ENCODE data around the gene CACNB2. TPM values are rescaled to one million over a fixed set of nuclear protein-coding genes. Genes with fewer than 3 reads are reported as not detected.

Gene CACNB2
- total and polyA plus RNA-seq, 5 donors = 13.1 to 51.1 (median 41.0) TPM

GRCh38 chr10:18113881-18114280 is 26.3 kb upstream of the CACNB2 start:
- H3K27me3 ChIP-seq (ENCODE audit: control insufficient read depth, insufficient read depth) = no peaks in the 10 kb centered on the region
- no peak overlapping the region for H3K27ac ChIP-seq (ENCODE audit: low read length)
- no peak overlapping the region for H3K4me3 ChIP-seq (ENCODE audit: low read length)
- H3K9me3 ChIP-seq (ENCODE audit: control insufficient read depth, low read length) = no peaks in the 10 kb centered on the region
- DNase-seq (no peak), ATAC-seq (no peak)
- intact Hi-C loops (cut with DNase I) = no loop called here
- 85% methylated on average over 1 of the region's 1 CpG for WGBS
- H3K4me1 ChIP-seq (ENCODE audit: control insufficient read depth, insufficient read depth, low read length) = no peaks in the 10 kb centered on the region

GRCh38 chr10:18117276-18117675 is 22.9 kb upstream of the CACNB2 start:
- no peak for ATAC-seq
- intact Hi-C loops (cut with DNase I) = no loop called here

GRCh38 chr10:18122753-18123152 is 17.5 kb upstream of the CACNB2 start:
- no peaks in the 10 kb centered on the region for H3K9me3 ChIP-seq (ENCODE audit: control insufficient read depth, low read length)
- H3K4me3 ChIP-seq (ENCODE audit: low read length) = no peak overlapping the region
- H3K27ac ChIP-seq (ENCODE audit: low read length) = no peak overlapping the region
- intact Hi-C loops (cut with DNase I) = no loop called here
- DNase-seq (no peak), ATAC-seq (no peak)
- WGBS = 83% methylated on average over 3 of the region's 3 CpGs
- no peaks in the 10 kb centered on the region for H3K4me1 ChIP-seq (ENCODE audit: control insufficient read depth, insufficient read depth, low read length)
- no peaks in the 10 kb centered on the region for H3K27me3 ChIP-seq (ENCODE audit: control insufficient read depth, insufficient read depth)

More at GRCh38 chr10:18117276-18117675, 22.9 kb upstream of the CACNB2 start:
- Histone ChIP-seq H3K27ac (ENCODE audit: low read length) (no peak overlapping the region), H3K4me3 (ENCODE audit: low read length) (no peak overlapping the region), H3K27me3 (ENCODE audit: control insufficient read depth, insufficient read depth) (no peaks in the 10 kb centered on the region), H3K4me1 (ENCODE audit: control insufficient read depth, insufficient read depth, low read length) (no peaks in the 10 kb centered on the region), H3K9me3 (ENCODE audit: control insufficient read depth, low read length) (no peaks in the 10 kb centered on the region)
- 89% methylated on average over 2 of the region's 2 CpGs for WGBS
- DNase-seq = no peak

GRCh38 chr10:18133046-18133445 is 7.2 kb upstream of the CACNB2 start:
- intact Hi-C loops (cut with DNase I) = no loop called here
- H3K9me3 ChIP-seq (ENCODE audit: control insufficient read depth, low read length) = no peaks in the 10 kb centered on the region
- no peak overlapping the region for H3K27ac ChIP-seq (ENCODE audit: low read length)
- no peaks in the 10 kb centered on the region for H3K27me3 ChIP-seq (ENCODE audit: control insufficient read depth, insufficient read depth)
- H3K4me3 ChIP-seq (ENCODE audit: low read length) = no peak overlapping the region
- H3K4me1 ChIP-seq (ENCODE audit: control insufficient read depth, insufficient read depth, low read length) = no peaks in the 10 kb centered on the region
- ATAC-seq (no peak), DNase-seq (no peak)
- 88% methylated on average over 3 of the region's 3 CpGs for WGBS

- Histone ChIP-seq H3K4me3 (ENCODE audit: low read length) (no peak overlapping the region), H3K27me3 (ENCODE audit: control insufficient read depth, insufficient read depth) (no peaks in the 10 kb centered on the region), H3K27ac (ENCODE audit: low read length) (no peak overlapping the region), H3K4me1 (ENCODE audit: control insufficient read depth, insufficient read depth, low read length) (no peaks in the 10 kb centered on the region), H3K9me3 (ENCODE audit: control insufficient read depth, low read length) (no peaks in the 10 kb centered on the region)
- no peak for ATAC-seq
- WGBS = 81% methylated on average over 8 of the region's 8 CpGs
- no peak for DNase-seq
- intact Hi-C loops (cut with DNase I) = no loop called here
These were observed 5.7 kb upstream of the CACNB2 start for GRCh38 chr10:18134509-18134908.

- intact Hi-C loops (cut with DNase I) = no loop called here
- no peak overlapping the region for H3K4me3 ChIP-seq (ENCODE audit: low read length)
- H3K27ac ChIP-seq (ENCODE audit: low read length) = no peak overlapping the region
- ATAC-seq (no peak), DNase-seq (no peak)
- H3K9me3 ChIP-seq (ENCODE audit: control insufficient read depth, low read length) = no peaks in the 10 kb centered on the region
- 87% methylated on average over 4 of the region's 4 CpGs for WGBS
- H3K27me3 ChIP-seq (ENCODE audit: control insufficient read depth, insufficient read depth) = no peaks in the 10 kb centered on the region
- no peaks in the 10 kb centered on the region for H3K4me1 ChIP-seq (ENCODE audit: control insufficient read depth, insufficient read depth, low read length)
These were observed 5.3 kb upstream of the CACNB2 start for GRCh38 chr10:18134921-18135320.

GRCh38 chr10:18136073-18136791 is 4.0 kb upstream of the CACNB2 start:
- Histone ChIP-seq H3K4me1 (ENCODE audit: control insufficient read depth, insufficient read depth, low read length) (no peaks in the 10 kb centered on the region), H3K27me3 (ENCODE audit: control insufficient read depth, insufficient read depth) (no peaks in the 10 kb centered on the region), H3K4me3 (ENCODE audit: low read length) (no peak overlapping the region), H3K27ac (ENCODE audit: low read length) (no peak overlapping the region), H3K9me3 (ENCODE audit: control insufficient read depth, low read length) (no peaks in the 10 kb centered on the region)
- no peak for DNase-seq
- intact Hi-C loops (cut with DNase I) = no loop called here
- no peak for ATAC-seq
- 69% methylated on average over 8 of the region's 8 CpGs for WGBS

- intact Hi-C loops (cut with DNase I) = no loop called here
- no peak for ATAC-seq
- no peaks in the 10 kb centered on the region for H3K4me1 ChIP-seq (ENCODE audit: control insufficient read depth, insufficient read depth, low read length)
- H3K27me3 ChIP-seq (ENCODE audit: control insufficient read depth, insufficient read depth) = no peaks in the 10 kb centered on the region
- no peak overlapping the region for H3K27ac ChIP-seq (ENCODE audit: low read length)
- WGBS = 94% methylated on average over 1 of the region's 1 CpG
- no peaks in the 10 kb centered on the region for H3K9me3 ChIP-seq (ENCODE audit: control insufficient read depth, low read length)
- H3K4me3 ChIP-seq (ENCODE audit: low read length) = no peak overlapping the region
- no peak for DNase-seq
These were observed 3.1 kb upstream of the CACNB2 start for GRCh38 chr10:18137111-18137510.

- peak in 1 of 3 donors; percentile 63 for DNase-seq
- Histone ChIP-seq H3K9me3 (ENCODE audit: control insufficient read depth, low read length) (no peaks in the 10 kb centered on the region), H3K4me1 (ENCODE audit: control insufficient read depth, insufficient read depth, low read length) (no peaks in the 10 kb centered on the region), H3K27me3 (ENCODE audit: control insufficient read depth, insufficient read depth) (no peaks in the 10 kb centered on the region), H3K4me3 (ENCODE audit: low read length) (peak overlapping the region; percentile 67), H3K27ac (ENCODE audit: low read length) (peak overlapping the region; percentile 57)
- WGBS = 3% methylated on average over 41 of the region's 41 CpGs
- peak; percentile 6 to 42 for ATAC-seq
- intact Hi-C loops (cut with DNase I) = loop anchor here in 2 of 4 donors (10.0 kb wide), 2 partner anchors 74 to 226 kb away; no protein-coding TSS in a partner anchor
These were observed 977 bp downstream of the CACNB2 start for GRCh38 chr10:18140957-18141845.

- WGBS = 54% methylated on average over 4 of the region's 4 CpGs
- H3K27ac ChIP-seq (ENCODE audit: low read length) = no peak overlapping the region
- no peaks in the 10 kb centered on the region for H3K4me1 ChIP-seq (ENCODE audit: control insufficient read depth, insufficient read depth, low read length)
- H3K4me3 ChIP-seq (ENCODE audit: low read length) = peak overlapping the region; percentile 67
- intact Hi-C loops (cut with DNase I) = loop anchor here in 2 of 4 donors (10.0 kb wide), 2 partner anchors 73 to 227 kb away; no protein-coding TSS in a partner anchor
- no peaks in the 10 kb centered on the region for H3K9me3 ChIP-seq (ENCODE audit: control insufficient read depth, low read length)
- H3K27me3 ChIP-seq (ENCODE audit: control insufficient read depth, insufficient read depth) = no peaks in the 10 kb centered on the region
- no peak for DNase-seq
- ATAC-seq = no peak
These were observed 1.9 kb downstream of the CACNB2 start for GRCh38 chr10:18142151-18142550.

- WGBS = 91% methylated on average over 1 of the region's 1 CpG
These were observed 4.2 kb downstream of the CACNB2 start for GRCh38 chr10:18144396-18144795.

More at GRCh38 chr10:18144396-18144795, 4.2 kb downstream of the CACNB2 start:
- Histone ChIP-seq H3K4me3 (ENCODE audit: low read length) (no peak overlapping the region), H3K4me1 (ENCODE audit: control insufficient read depth, insufficient read depth, low read length) (no peaks in the 10 kb centered on the region), H3K9me3 (ENCODE audit: control insufficient read depth, low read length) (no peaks in the 10 kb centered on the region), H3K27me3 (ENCODE audit: control insufficient read depth, insufficient read depth) (no peaks in the 10 kb centered on the region), H3K27ac (ENCODE audit: low read length) (peak overlapping the region; percentile 43)
- ATAC-seq = no peak
- intact Hi-C loops (cut with DNase I) = loop anchor here in 2 of 4 donors (10.0 kb wide), 2 partner anchors 70 to 230 kb away; no protein-coding TSS in a partner anchor
- no peak for DNase-seq
